NOMO-1 (cell line): ENCODE measurements around the gene PPP3CB.

Experiments used
- DNase-seq, 2 experiments: peaks; one replicate each; lab custom pipeline; 2025; ENCODE audit not compliant: unreplicated experiment in 2 of 2; lab: John Stamatoyannopoulos, UW

Gene PPP3CB

GRCh38 chr10:73495884-73496674 is at the start of gene PPP3CB:
TSS of gene PPP3CB (minus strand) at chr10:73496024. CDS start at chr10:73495889, 135 bp downstream.
- DNase-seq: peak; percentile 89 to 93

GRCh38 chr10:73545357-73545756 is 49.5 kb upstream of the PPP3CB start:
- no peak for DNase-seq

- DNase-seq: no peak
Observed at GRCh38 chr10:73537709-73538108, 41.9 kb upstream of the PPP3CB start.

- no peak for DNase-seq
Observed at GRCh38 chr10:73537288-73537687, 41.5 kb upstream of the PPP3CB start.

GRCh38 chr10:73534857-73535256 is 39.0 kb upstream of the PPP3CB start:
- no peak for DNase-seq

GRCh38 chr10:73529089-73529832 is 33.4 kb upstream of the PPP3CB start:
- peak; percentile 39 to 80 for DNase-seq

GRCh38 chr10:73522263-73522662 is 26.4 kb upstream of the PPP3CB start:
- no peak for DNase-seq

- no peak for DNase-seq
Observed at GRCh38 chr10:73519336-73519735, 23.5 kb upstream of the PPP3CB start.

- no peak for DNase-seq
Observed at GRCh38 chr10:73517166-73517888, 21.5 kb upstream of the PPP3CB start.

- DNase-seq: no peak
Observed at GRCh38 chr10:73512207-73512743, 16.5 kb upstream of the PPP3CB start.

GRCh38 chr10:73509695-73510094 is 13.9 kb upstream of the PPP3CB start:
- no peak for DNase-seq

- DNase-seq: no peak
Observed at GRCh38 chr10:73506491-73506890, 10.7 kb upstream of the PPP3CB start.

- no peak for DNase-seq
Observed at GRCh38 chr10:73506074-73506473, 10.2 kb upstream of the PPP3CB start.

- DNase-seq: no peak
Observed at GRCh38 chr10:73503037-73503436, 7.2 kb upstream of the PPP3CB start.

GRCh38 chr10:73501651-73502050 is 5.8 kb upstream of the PPP3CB start:
- peak; percentile 3 to 59 for DNase-seq

GRCh38 chr10:73497623-73498022 is 1.8 kb upstream of the PPP3CB start:
- no peak for DNase-seq

- peak; percentile 82 to 94 for DNase-seq
Observed at GRCh38 chr10:73495226-73495883, 469 bp downstream of the PPP3CB start.

- no peak for DNase-seq
Observed at GRCh38 chr10:73494877-73495225, 973 bp downstream of the PPP3CB start.

- no peak for DNase-seq
Observed at GRCh38 chr10:73494213-73494612, 1.6 kb downstream of the PPP3CB start.

- no peak for DNase-seq
Observed at GRCh38 chr10:73493781-73494180, 2.0 kb downstream of the PPP3CB start.

- DNase-seq: no peak
Observed at GRCh38 chr10:73486601-73487000, 9.2 kb downstream of the PPP3CB start.
